Measurements from ENCODE around the gene TMTC3. TPM values are rescaled to one million over a fixed set of nuclear protein-coding genes. Genes with fewer than 3 reads are reported as not detected.
"Not testable (repeated sequence)": the region's sequence is repeated elsewhere in the genome, so short reads cannot be mapped to it uniquely, and the experiment has no call there.

The TMTC3 gene
- total and polyA plus RNA-seq, 2 of the 4 experiments (the other 2 are of a cell fraction): 3.7 to 44.3 TPM

DNA sequence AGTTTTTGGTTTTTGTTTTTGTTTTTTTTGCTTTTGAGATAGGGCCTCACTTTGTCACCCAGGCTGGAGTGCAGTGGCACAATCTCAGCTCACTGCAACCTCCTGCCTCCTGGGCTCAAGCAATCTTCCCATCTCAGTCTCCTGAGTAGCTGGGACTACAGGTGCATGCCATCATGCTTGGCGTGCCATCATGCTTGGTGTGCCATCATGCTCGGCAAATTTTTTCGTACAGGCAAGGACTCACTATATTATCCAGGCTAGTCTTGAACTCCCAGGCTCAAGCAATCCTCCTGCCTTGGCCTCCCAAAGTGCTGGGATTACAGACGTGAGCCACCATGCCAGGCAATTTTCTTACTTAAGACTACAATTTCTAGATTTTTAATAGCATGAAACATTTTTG is 2.4 kb upstream of the TMTC3 start:
- H3K27me3 ChIP-seq (ENCODE audit: control insufficient read depth, insufficient read depth, low read length); H2BK5ac ChIP-seq (ENCODE audit: low read depth, low read length, poor library complexity, severe bottlenecking); dilution Hi-C loops (cut with HindIII; ENCODE audit: low sequenced_read_pairs, unreplicated experiment); H3K4me2 ChIP-seq (ENCODE audit: low read depth, low read length); H3K36me3 ChIP-seq (ENCODE audit: control insufficient read depth, insufficient read depth, low read length); H3K56ac ChIP-seq (ENCODE audit: extremely low read depth, insufficient read depth, low read length); H2AK9ac ChIP-seq (replicated peaks; ENCODE audit: low read depth, low read length, poor library complexity); POLR2A ChIA-PET (ENCODE audit: unreplicated experiment); H2BK15ac ChIP-seq (ENCODE audit: low read depth, low read length); H3K18ac ChIP-seq (ENCODE audit: low read depth, low read length); H4K91ac ChIP-seq (ENCODE audit: insufficient read depth, low read depth, low read length); H2BK120ac ChIP-seq (ENCODE audit: low read depth, low read length); H3K9me3 ChIP-seq (ENCODE audit: control insufficient read depth, insufficient read depth, low read length); H3K9me1 ChIP-seq (ENCODE audit: insufficient read depth, low read length); H3K27ac ChIP-seq (ENCODE audit: insufficient read depth, low read length); BruUV-seq (replicated peaks); H3K4me1 ChIP-seq (ENCODE audit: control insufficient read depth, insufficient read depth, low read length); ATAC-seq (ENCODE audit: low read depth); H3K9ac ChIP-seq (ENCODE audit: low read depth, low read length); H2BK20ac ChIP-seq (ENCODE audit: low read depth, low read length); H2AK5ac ChIP-seq (ENCODE audit: low read depth, low read length); H4K8ac ChIP-seq (ENCODE audit: low read depth in 2 of 2, low read length in 2 of 2); CTCF ChIA-PET; DNase-seq; H4K20me1 ChIP-seq (ENCODE audit: insufficient read depth, low read length); H3K4me3 ChIP-seq (ENCODE audit: insufficient read depth, low read depth, low read length); H4K5ac ChIP-seq (ENCODE audit: low read depth, low read length); H3K23ac ChIP-seq (ENCODE audit: low read depth, low read length); H3K4ac ChIP-seq (ENCODE audit: low read depth, low read length); intact Hi-C loops (cut with micrococcal nuclease); H2AFZ ChIP-seq (replicated peaks; ENCODE audit: low read length, poor library complexity); H3K14ac ChIP-seq (replicated peaks; ENCODE audit: low read depth, low read length): not testable (repeated sequence)
- peaks cover 19 to 29% of the 10 kb centered on the region in 2 experiments; a peak in 3 of 4 replicates for H3K79me1 ChIP-seq (ENCODE audit: low read depth in 1 of 2, low read length in 2 of 2)
- in situ Hi-C loops (cut with MboI; ENCODE audit: low sequenced_read_pairs): loop anchor here (25.0 kb wide), 1 partner anchor 1373 kb away; the partner anchor contains the start of gene GALNT4
- WGBS, 2 experiments (ENCODE audit: extremely low coverage in 2 of 2, insufficient read length in 1 of 2): 95% methylated on average over 4 of the region's 4 CpGs; no CpG with 5 or more reads in 1 of the 2 experiments

Data from IMR-90 (cell line).